NCI-H146 treated with DMSO at 0.1 percent for 48 hours (cell line): ENCODE data around the gene MBTD1.
"Not testable (repeated sequence)": the region's sequence is repeated elsewhere in the genome, so short reads cannot be mapped to it uniquely, and the experiment has no call there.

ENCODE experiments used
- DNase-seq: peaks from one replicate; lab custom pipeline; 2025; ENCODE audit not compliant: unreplicated experiment; lab: John Stamatoyannopoulos, UW

MBTD1 gene

DNA sequence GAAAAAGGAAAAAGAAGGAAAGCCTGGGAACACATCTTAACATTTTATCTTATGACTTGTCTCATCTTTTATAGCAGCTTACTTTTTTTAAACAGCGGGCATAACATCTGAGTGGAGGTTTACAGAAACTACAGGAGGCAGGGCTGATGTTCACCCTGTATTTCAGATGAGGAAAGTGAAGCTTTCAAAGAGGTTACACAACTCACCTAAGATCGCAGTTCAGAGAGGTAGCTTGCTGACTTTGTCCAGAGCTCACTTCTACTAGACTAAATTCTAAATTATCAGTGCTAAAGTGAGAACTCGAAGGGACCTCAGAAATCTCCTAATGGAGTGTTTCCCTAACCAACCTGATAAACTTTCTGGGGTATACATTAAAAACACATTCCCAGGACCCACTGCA lies 3.7 kb downstream of the MBTD1 start:
- no peak for DNase-seq

DNA sequence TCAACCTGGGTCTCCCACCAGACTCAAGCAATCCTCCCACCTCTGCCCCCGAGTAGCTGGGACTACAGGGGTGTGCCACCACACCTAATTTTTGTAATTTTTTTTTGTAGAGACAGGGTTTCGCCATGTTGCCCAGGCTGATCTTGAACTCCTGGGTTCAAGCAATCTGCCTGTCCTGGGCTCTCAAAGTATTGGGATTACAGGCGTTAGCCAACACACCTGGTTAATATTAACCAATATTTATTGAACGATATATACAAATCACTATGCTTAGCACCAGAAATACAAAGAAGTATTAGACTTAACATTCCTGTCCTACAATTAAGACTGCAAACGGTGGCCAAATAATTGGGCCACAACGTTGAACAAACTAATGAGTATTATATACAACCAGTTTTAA lies 4.2 kb downstream of the MBTD1 start:
- DNase-seq, result no peak

DNA sequence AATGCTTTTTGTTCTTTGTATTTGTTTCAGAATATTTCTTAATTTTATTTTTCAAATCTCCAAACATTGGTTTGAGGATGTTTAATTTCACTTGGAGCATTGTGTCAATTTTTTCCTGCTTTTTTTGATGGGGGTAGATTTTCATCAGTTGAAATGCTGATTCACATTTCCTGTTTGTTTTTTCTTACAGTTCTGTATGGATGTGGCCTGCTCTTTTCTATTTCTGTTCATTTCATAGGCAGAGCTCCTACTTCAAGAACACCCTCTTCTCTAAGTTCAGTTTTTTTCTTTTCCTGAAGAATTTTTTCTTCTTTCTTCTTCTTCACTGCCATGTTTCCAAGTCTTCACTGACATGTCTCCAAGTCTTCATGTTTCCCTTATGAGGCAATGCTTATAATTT lies 8.8 kb downstream of the MBTD1 start:
- DNase-seq, result no peak

DNA sequence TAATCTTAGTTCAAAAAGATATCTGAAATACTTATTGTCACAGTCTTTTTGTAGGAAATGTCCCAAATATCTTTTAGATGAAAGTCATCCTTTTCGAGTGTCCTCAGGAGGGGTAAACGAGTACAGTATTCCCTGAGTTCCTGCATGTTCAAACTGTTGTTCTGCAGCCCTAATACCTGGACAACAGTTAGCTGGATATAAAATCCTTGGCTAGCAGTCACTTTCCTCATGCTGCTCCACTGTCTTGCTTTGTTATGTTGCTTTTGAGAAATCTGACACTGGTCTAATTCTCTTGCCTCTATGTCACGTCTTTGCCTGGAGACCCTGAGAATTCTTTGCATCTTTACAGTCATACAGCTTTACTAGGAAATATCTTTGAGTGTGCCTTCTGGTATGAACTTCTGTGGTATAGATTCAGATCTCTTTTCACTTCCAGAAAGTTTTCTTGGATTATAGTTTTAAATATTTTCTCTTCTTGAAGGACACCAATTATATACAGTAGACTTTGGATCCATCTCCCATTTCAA lies 9.5 kb downstream of the MBTD1 start:
- DNase-seq, result no peak

DNA sequence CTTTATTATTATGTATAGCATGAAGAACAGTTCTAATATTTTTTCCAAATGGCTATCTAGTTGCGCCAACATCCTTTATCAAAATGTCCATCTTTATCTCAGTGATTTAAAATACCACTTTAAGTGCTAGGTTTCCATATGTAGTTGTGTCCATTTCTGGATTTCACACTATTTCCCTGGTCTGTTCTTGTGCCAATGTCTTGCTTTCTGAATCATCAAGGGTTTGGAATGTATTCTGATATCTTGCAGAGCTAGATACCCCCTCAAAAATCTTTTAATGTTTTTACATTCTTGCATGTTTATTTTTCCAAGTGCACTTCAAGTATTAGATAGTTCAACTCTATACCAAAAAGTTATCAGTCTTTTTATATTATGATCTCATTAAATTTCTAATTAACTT lies 14.3 kb downstream of the MBTD1 start:
- DNase-seq, result no peak

DNA sequence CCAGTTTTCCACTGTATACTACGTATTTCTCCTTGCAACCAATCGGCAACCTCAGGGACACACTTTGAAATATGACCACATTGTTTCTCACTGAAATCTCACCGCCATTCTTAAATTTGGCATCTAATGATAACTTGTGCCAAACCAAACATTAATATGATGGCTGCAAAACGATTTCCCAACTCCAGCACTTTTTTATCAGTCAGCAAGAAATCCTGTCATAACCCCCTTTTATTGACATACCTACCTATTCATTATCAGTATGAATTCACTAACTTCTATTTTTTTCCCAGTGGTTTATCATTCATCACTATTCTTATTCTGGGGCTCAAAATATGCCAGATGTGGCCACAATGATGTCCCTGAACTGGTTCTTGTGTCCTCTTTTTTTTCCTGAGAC lies 15.8 kb downstream of the MBTD1 start:
- DNase-seq, result no peak

DNA sequence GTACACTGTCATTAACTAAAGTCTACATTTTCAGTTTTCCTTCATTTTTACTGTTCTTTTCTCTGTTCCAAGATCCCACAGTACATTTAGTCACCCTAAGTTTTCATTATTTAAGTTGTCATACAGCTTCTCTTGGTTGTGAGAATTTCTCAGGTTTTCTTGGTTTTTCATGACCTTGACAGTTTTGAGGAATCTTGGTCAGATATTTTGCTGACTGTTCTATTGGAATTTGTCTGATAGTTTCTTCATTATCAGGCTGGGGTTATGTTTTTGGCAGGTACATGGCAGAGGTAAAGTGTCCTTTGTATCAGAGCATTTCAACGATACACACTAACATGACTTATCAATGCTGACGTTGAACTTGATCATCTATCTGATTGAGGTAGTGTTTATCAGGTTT lies 19.6 kb downstream of the MBTD1 start:
- no peak for DNase-seq

DNA sequence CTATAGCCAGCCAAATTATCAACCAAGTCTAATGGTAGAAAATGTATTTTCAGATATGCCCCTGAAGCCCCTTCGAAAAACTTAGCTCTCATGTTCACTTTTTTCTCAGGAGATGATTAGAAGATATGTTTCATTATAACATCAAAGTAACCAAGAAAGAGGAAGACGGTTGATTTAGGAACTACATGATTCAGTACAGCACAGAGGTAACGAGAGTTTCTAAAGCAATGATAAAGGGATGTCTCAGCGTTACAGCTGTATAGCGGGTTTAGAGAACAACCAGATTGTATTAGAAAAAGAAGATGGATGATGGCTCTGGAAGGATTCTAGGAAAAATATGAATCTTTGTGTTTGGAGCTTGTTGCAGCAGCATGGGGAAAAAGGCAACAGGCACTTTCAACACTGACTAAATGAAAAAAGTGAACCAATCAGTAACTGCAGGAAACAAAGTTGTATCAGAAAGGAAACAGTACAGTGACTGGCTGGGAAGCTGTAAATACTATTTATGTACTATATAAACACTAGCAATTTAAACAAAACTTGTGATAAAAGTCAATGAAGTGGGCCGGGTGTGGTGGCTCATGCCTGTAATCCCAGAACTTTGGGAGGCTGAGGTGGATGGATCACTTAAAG lies 21.5 kb downstream of the MBTD1 start:
- no peak for DNase-seq

DNA sequence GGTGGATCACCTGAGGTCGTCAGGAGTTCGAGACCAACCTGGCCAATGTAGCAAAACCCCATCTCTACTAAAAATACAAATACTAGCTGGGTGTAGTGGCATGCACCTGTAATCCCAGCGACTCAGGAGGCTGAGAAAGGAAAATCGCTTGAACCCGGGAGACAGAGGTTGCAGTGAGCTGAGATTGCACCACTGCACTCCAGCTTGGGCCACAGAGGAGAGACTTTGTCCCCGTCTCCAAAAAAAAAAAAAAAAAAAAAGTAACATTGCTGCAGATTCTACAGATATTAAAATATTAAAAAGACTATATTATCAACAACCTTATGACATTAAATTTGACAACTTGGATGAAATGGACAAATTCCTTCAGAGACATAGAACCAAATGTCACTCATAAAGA lies 25.7 kb downstream of the MBTD1 start:
- no peak for DNase-seq

DNA sequence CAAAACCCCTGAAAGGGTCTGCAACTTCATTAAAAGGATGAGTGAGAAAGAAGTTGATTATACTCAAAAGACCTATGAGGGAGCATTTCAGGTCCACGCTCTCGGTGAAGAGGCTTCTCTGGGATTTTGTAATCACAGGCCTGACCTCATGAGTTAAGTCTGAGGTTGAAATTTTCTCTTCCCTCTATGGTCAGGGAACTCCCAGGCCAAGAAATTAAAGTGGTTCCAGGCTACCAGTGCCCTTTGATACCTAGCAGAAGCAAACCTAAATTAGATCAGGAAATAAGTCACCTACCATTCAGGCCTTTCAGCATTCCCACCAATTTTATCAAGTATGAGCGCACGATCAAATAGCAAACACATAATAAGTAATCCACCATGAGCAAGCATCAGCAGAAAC lies 27.9 kb downstream of the MBTD1 start:
- DNase-seq, result no peak

DNA sequence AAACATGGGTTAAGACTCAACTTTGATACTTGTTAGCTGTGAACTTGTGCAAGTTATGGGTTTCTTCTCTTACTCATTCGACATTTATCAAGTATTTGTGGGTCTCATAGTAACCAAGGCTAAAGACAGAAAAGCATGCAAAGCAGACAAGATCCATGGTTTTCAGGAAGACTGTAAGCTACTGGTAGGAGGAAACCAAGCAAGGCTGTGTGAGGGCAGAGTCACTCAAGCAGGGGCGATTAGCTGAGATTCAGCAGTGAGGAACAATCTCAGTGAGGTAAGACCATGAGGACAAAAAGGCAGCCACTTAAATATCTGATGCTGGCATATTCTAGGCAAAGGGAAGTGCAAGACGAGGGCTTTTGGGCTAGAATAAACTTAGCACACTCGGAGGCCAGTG lies 29.5 kb downstream of the MBTD1 start:
- DNase-seq, result no peak

DNA sequence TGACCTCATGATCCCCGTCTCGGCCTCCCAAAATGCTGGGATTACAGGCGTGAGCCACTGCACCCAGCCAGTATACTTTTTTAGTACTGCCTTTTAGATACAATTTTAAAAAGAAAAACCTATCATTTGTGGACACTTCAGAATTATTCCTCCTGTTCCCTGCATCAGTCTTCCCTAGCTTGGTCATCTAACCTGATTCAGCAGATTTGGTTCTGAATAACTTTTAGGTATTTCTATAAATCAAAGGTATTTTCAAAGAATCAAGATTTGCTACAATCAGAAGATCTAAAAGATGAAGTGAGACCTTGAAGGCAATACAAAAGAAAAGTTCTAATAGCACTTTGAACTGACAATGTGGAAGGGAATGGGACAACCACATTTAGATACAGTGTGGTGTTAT lies 30.0 kb downstream of the MBTD1 start:
- DNase-seq, result no peak

DNA sequence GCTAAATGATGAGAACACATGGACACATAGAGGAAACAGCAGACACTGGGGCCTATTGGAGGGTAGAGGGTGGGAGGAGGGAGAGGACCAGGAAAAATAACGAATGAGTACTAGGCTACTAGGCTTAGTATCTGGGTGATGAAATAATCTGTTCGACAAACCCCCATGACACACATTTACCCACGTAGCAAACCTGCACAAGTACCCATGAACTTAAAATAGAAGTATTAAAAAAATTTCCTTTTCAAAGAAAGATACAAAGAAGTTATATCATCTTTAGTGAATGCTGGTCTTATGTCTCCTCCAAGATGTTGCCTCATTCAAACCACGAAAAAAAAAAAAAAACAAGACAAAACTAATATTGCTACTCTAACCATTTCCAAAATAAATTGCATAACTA lies 31.7 kb downstream of the MBTD1 start:
- DNase-seq, result no peak

DNA sequence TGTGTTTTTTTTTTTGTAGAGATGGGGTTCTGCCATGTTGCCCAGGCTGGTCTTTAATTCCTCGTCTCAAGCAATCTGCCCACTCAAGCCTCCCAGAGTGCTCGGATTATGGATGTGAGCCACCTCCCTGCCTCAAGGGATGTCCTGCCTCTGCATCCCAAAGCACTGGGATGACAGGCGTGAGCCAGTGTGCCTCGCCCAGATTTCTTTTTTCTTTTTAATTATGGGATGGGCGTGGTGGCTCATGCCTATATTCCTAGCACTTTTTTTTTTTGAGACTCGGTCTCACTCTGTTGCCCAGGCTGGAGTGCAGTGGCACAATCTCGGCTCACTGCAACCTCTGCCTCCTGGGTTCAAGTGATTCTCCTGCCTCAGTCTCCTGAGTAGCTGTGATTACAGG lies 34.3 kb downstream of the MBTD1 start:
- DNase-seq, result not testable (repeated sequence)

DNA sequence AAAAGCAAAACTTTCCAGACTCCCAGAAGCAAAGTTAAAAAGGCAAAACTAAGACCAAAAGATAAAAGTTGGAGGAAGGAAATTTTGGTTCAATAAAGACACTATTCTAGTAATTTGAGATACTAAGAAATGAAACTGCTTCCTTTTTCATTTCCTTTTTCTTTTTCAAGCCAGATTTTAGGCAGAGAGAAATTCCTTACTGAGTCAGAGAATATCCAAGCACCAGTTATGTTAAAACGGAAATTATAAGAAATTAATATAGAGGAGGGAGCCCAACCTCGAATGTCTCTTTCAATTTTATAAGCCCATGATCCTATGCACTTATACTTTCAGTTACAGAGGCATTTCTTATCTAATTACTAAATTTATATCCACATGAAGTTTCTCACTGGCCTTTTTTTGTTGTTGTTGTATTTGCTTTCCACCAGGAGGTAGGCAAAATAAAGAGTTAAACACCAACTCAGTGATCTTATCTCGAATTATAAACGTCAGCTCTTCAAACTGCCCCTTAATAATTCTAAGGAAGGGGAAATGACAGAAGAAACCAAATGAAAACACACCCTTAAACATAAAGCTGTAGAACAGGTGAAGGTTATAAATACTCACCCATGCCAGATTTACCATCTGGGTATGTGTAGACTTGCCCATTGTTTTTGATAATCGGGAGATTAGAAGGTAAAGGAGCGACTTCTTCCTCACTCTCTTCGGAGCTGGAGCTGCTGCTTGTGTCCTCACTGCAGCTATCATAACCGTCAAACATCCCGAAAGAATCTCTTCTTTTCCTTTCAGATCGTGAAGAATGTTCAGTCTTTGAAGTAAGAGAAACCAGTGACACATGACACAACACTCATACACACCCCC lies 35.2 kb downstream of the MBTD1 start:
- DNase-seq, result no peak

DNA sequence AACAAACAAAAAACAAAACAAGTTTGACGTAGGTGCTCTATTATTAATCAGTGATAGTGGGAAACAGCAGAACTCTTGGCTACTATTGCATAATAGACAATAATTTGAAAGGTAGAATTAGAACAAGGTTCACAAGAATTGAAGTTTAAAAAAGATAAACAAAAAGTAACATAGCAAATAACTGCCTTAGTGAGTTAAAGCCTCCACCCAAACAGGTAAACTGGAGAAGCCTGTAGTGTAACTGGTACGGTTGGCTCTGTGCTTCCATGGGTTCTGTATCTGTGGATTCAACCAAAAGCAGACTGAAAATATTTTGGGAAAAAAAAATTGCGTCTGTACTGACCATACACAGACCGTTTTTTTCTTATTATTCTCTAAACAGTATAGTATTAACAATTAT lies 38.5 kb downstream of the MBTD1 start:
- DNase-seq, result no peak

DNA sequence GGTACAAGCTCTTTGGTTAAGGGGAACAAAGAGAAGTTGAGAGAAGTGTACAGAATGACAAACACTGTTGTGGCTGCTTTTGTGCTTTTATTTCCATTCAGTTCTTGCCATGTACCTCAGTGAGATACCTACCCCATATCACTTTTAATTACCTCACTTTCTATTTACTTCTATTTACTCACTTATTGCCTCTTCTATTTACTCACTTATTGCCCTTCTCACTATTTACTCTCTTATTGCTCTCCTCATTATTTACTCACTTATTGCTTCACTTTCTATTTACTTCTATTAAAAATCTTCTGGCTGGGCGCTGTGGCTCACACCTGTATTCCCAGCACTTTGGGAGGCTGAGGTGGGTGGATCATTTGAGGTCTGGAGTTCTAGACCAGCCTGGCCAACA lies 41.9 kb downstream of the MBTD1 start:
- DNase-seq, result no peak

DNA sequence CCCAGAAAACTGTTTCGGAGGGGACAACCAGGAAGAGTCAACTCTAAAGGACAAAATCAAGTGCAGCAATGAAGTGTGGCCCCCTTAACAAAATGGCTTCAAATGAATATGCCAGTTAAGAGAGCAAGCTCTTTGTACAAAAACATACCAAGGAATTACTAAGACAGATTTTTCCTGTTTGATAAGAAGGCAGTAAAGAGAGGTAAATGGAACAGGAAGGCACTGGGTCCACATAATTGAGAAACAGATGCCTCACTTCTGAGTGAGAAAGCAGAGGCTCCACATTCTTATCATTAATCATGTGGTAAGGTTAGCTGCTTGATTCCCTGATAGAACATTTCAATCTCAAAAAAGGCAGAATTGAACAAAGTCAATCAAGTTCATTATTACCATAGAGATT lies 44.9 kb downstream of the MBTD1 start:
- no peak for DNase-seq

DNA sequence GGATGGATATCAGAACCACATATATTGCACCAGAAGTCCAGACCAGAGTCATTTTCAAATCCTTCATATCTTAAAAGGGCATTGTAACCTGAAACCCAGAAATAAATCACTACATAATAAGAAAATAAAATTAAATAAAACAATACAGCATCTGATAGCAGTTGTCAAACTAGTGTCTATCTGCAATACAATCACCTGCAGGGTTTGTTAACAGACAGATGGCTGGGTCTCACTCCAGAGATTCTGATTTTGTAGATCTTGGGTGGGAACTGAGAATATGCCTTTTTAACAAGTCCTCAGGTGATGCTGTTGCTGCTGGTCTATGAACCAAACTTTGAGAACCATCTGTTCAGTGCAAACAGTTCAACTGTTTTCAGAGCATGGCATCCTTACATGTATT lies 56.0 kb downstream of the MBTD1 start:
- no peak for DNase-seq

DNA sequence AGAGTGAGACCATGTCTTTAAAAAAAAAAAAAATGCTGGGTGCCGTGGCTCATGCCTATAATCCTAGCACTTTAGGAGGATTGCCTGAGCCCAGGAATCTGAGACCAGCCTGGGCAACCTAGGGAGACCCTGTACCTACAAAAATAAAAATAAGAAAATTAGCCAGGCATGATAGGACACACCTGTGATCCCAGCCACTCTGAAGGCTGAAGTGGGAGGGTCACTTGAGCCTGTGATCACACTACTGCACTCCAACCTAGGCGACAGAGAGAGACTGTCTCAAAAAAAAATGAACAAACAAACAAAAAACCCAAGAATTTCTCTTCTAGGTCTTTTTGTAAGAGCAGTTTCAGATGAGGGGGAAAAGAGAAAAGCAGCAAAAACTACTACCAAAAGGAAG lies 59.0 kb downstream of the MBTD1 start:
- no peak for DNase-seq

DNA sequence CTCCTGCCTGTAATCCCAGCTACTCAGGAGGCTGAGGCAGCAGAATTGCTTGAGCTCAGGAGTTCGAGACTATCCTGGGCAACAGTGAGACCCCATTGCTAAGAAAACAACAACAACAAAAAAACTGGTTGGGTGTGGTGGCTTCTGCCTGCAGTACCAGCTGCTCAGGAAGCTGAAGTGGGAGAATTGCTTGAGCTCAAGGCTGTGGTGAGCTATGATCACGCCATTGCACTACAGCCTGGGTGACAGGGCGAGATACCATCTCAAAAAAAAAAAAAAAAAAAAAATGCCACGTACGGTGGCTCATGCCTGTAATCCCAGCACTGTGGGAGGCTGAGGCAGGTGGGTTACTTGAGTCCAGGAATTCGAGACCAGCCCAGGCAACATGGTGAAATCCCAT lies 59.6 kb downstream of the MBTD1 start:
- no peak for DNase-seq

DNA sequence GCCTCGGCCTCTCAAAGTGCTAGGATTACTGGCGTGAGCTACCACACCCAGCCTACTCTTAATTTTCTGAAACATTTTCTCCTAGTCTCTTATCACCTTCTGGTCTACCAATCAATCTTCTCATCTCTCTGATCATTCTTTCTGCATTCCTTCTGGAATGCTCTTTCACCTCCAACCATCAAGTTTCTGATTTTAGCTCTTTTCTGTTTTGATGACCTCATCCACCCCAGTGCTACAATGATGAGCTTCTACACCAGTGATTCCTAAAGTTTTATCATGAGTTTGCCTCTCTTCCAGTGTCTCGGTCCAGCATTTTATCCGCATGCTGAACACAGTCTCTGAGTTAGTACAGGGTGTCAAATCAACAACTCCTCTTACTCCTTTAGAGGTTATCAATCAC lies 62.1 kb downstream of the MBTD1 start:
- no peak for DNase-seq

DNA sequence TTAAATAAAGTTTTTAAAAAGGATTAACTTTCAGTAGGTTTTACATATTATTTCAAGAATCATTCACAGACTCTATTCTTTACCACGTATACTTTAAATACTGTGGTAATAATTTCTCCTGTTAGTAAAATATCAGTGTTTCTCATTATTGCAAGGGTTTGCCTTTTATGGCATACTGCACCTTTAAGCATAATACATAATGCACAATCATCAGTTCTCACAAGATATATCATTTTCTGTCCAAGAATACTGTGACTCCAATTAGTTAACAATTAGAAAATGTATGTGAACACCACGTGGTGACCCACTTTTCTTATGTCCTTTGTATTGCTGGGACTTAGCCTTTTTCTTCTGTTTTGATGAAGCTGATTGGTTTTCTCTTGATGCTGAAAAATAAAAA lies 68.0 kb downstream of the MBTD1 start:
- no peak for DNase-seq
